ENCODE measurements around the gene C16orf74.

DNA sequence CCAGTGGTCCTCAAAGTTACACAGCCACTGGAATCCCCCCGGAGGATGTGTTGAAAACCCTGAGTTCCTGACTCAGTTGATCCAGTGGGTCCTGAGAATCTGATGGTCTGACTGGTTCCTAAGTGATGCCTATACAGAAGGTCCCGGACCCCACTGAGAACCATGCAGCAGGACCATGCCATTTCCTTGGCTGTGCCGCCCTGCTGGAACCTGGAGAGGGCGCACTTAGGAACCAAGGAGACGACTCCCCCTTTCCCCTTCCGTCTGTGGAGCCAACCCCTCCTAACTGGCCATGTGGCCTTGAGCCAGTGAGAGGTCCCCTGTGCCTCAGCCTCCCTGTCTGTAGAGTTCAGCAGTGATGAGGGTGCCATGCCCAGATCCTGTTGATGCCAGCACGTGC, 22.0 kb downstream of the C16orf74 start:
- TF ChIP-seq CTCF (IDR thresholded peaks at IDR 0.05) (no peak), POLR2AphosphoS5 (IDR thresholded peaks at IDR 0.05) (no peak)
